DND-41 (cell line): ENCODE measurements around the gene PIK3AP1.

ENCODE experiments used
- ATAC-seq: fragments of 200-7000 bp; cut with Tn5 transposase; 3 replicates; pipeline ENCODE4 v1.9.1; 2021; ENCODE audit warnings: low read depth; ENCODE audit not compliant: insufficient read depth
- DNase-seq: peaks from one replicate; pipeline ENCODE4 v3.0.0-alpha.2; 2020
- H2AFZ ChIP-seq: 2 replicates; pipeline ENCODE4 v1.6.0; 2012; ENCODE audit warnings: low read depth, low read length
- H3K27ac ChIP-seq: 2 replicates; pipeline ENCODE4 v1.5.1; 2012; ENCODE audit warnings: low read length, inconsistent platforms
- H3K27me3 ChIP-seq: fragments of 200-600 bp; sonication (generic); 2 replicates; pipeline ENCODE4 v1.6.0; 2012; ENCODE audit warnings: low read length, mild to moderate bottlenecking, inconsistent platforms; ENCODE audit not compliant: insufficient read depth, poor library complexity
- H3K36me3 ChIP-seq: 2 replicates; pipeline ENCODE4 v1.5.1; 2012; ENCODE audit warnings: low read length, inconsistent platforms; ENCODE audit not compliant: insufficient read depth
- H3K4me1 ChIP-seq: 2 replicates; pipeline ENCODE4 v1.5.1; 2012; ENCODE audit warnings: mild to moderate bottlenecking, low read length; ENCODE audit not compliant: insufficient read depth
- H3K4me2 ChIP-seq: 2 replicates; pipeline ENCODE4 v1.6.0; 2012; ENCODE audit warnings: mild to moderate bottlenecking, moderate library complexity, low read length, inconsistent platforms; ENCODE audit not compliant: insufficient read depth
- H3K4me3 ChIP-seq, 2 experiments: fragments of 200-600 bp in 1 of 2; shearing (Covaris generic) in 1 of 2; 2 replicates each; pipeline ENCODE4 v1.5.1; 2012 to 2016; ENCODE audit warnings: inconsistent platforms in 2 of 2, low read length in 2 of 2, mild to moderate bottlenecking in 2 of 2, low read depth in 1 of 2, moderate library complexity in 1 of 2
- H3K79me2 ChIP-seq: 2 replicates; pipeline ENCODE4 v1.6.0; 2012; ENCODE audit warnings: low read length, inconsistent platforms; ENCODE audit not compliant: insufficient read depth
- H3K9ac ChIP-seq: 2 replicates; pipeline ENCODE4 v1.6.0; 2012; ENCODE audit warnings: low read depth, mild to moderate bottlenecking, inconsistent platforms, low read length, moderate library complexity
- H3K9me3 ChIP-seq: 2 replicates; pipeline ENCODE4 v1.5.1; 2012; ENCODE audit warnings: low read length, moderate library complexity, mild to moderate bottlenecking, inconsistent platforms; ENCODE audit not compliant: insufficient read depth, severe bottlenecking
- H4K20me1 ChIP-seq: 2 replicates; pipeline ENCODE4 v1.6.0; 2012; ENCODE audit warnings: low read length; ENCODE audit not compliant: insufficient read depth
- CTCF ChIP-seq: IDR thresholded peaks from 2 replicates; pipeline ENCODE4 v1.5.1; 2012; ENCODE audit warnings: borderline replicate concordance, low read length, moderate library complexity, mild to moderate bottlenecking; ENCODE audit not compliant: poor library complexity, severe bottlenecking; ENCODE audit errors: extremely low read depth
- EZH2 ChIP-seq: IDR thresholded peaks from 3 replicates; pipeline ENCODE4 v1.6.1; 2012; ENCODE audit warnings: borderline replicate concordance, low read depth, mild to moderate bottlenecking, moderate library complexity, low read length, inconsistent platforms; ENCODE audit not compliant: severe bottlenecking

PIK3AP1 gene

GRCh38 chr10:96626795-96627194 lies 93.5 kb downstream of the PIK3AP1 start:
- no peaks in the 10 kb centered on the region for H3K36me3 ChIP-seq
- H3K4me2 ChIP-seq: no peak overlapping the region
- TF ChIP-seq CTCF (peak; percentile 22), EZH2 (no peak)
- H3K27ac ChIP-seq: no peak overlapping the region
- H3K79me2 ChIP-seq: no peaks in the 10 kb centered on the region
- H3K27me3 ChIP-seq: no peaks in the 10 kb centered on the region
- no peak overlapping the region for H2AFZ ChIP-seq
- H3K9ac ChIP-seq: no peak overlapping the region
- DNase-seq (no peak), ATAC-seq (no peak)
- H4K20me1 ChIP-seq: no peaks in the 10 kb centered on the region
- H3K4me1 ChIP-seq: no peaks in the 10 kb centered on the region
- H3K4me3 ChIP-seq: no peak overlapping the region
- no peaks in the 10 kb centered on the region for H3K9me3 ChIP-seq

DNA sequence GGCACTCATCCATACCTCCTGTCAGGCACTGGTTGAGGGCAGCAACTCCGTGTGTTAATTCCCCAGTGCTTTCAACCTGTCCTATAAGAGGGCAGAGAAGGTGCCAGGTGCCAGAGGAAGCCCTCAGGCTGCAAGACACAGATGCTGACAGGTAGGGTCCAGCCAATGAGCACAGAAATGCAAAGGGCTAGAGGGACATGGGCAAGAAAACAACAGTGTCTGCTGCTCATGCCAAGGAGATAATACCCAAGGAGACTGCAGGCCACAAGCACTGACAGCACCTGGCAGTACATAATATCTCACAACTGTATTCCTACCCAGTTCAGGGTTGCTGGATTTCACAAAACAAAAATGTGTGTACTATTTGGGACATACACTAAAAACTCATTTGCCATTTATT lies 95.1 kb downstream of the PIK3AP1 start:
- Histone ChIP-seq H2AFZ (no peak overlapping the region), H3K4me3 (no peak overlapping the region), H3K79me2 (no peaks in the 10 kb centered on the region), H3K4me1 (no peaks in the 10 kb centered on the region), H3K9me3 (no peaks in the 10 kb centered on the region), H3K27me3 (no peaks in the 10 kb centered on the region), H3K36me3 (no peaks in the 10 kb centered on the region), H3K4me2 (no peak overlapping the region), H3K9ac (no peak overlapping the region), H4K20me1 (no peaks in the 10 kb centered on the region), H3K27ac (no peak overlapping the region)
- no peak for DNase-seq
- no peak for ATAC-seq
- TF ChIP-seq EZH2: no peak
- no peak for TF ChIP-seq CTCF

DNA sequence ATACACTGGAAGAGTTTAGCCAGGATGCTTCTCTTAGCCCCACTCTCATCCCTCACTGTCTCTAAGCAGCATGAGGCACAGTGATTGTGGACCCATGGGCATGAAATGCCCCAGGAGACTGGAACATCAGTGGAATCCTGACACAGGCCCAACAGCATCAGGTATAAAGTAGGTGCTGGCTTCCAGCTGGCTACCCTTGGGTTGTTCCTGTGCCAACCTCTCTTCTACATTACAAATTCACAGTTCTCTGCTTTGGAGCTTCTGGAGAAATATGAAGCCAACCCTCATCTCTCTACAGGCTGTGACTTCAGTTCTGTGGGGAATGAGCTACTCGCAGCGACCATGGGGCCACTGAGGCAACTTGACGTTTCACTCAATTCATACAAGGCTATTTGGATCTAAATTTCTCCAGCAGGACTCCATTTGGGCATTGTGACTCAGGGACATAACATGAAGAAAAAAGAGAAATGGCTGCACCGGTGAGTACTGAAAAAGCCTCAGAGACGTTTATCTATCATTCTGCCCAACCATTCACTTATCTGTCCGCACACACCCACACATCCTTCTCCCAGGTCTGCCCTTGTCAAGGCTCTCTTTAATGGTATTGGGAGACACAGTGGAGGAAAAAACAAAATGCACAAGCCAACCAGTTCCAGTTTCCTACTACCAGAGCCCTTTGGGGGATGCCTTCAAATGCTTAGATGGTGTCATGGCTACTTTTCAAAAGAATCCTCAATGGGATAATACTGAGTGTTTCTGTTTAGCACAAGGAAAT lies 98.1 kb downstream of the PIK3AP1 start:
- no peak overlapping the region for H3K4me2 ChIP-seq
- DNase-seq (no peak), ATAC-seq (no peak)
- no peaks in the 10 kb centered on the region for H3K27me3 ChIP-seq
- H3K79me2 ChIP-seq: no peaks in the 10 kb centered on the region
- no peak overlapping the region for H3K4me3 ChIP-seq
- no peaks in the 10 kb centered on the region for H3K9me3 ChIP-seq
- H2AFZ ChIP-seq: no peak overlapping the region
- H3K9ac ChIP-seq: no peak overlapping the region
- TF ChIP-seq EZH2: no peak
- no peak for TF ChIP-seq CTCF
- H3K36me3 ChIP-seq: no peaks in the 10 kb centered on the region
- no peaks in the 10 kb centered on the region for H3K4me1 ChIP-seq
- no peaks in the 10 kb centered on the region for H4K20me1 ChIP-seq
- H3K27ac ChIP-seq: no peak overlapping the region
